HEK293 (cell line): ENCODE results near the gene HMGN1.
A peak's percentile ranks its signal among the peaks of the same experiment; 100 is the strongest.

Source experiments
- BCL11A ChIP-seq: fragments of 450-650 bp; formaldehyde crosslinking; IDR thresholded peaks from 2 replicates; pipeline ENCODE4 v1.5.1; 2016; ENCODE audit warnings: low read depth, missing biosample characterization, missing genetic modification characterization
- FEZF1 ChIP-seq: fragments of 450-650 bp; formaldehyde crosslinking; IDR thresholded peaks from 2 replicates; pipeline ENCODE4 v1.5.1; 2016; ENCODE audit warnings: missing biosample characterization, missing genetic modification characterization
- GFI1B ChIP-seq: fragments of 450-650 bp; formaldehyde crosslinking; IDR thresholded peaks from 2 replicates; pipeline ENCODE4 v1.5.1; 2016; ENCODE audit warnings: missing biosample characterization, missing genetic modification characterization
- GLI2 ChIP-seq: fragments of 450-650 bp; formaldehyde crosslinking; IDR thresholded peaks from 2 replicates; pipeline ENCODE4; 2017; ENCODE audit warnings: missing biosample characterization, missing genetic modification characterization, low read depth, borderline replicate concordance
- KLF9 ChIP-seq: fragments of 450-650 bp; formaldehyde crosslinking; IDR thresholded peaks from 2 replicates; pipeline ENCODE4 v1.5.1; 2016; ENCODE audit warnings: missing biosample characterization, missing genetic modification characterization, low read depth
- REST ChIP-seq: fragments of 450-650 bp; formaldehyde crosslinking; IDR thresholded peaks from 2 replicates; pipeline ENCODE4 v1.5.1; 2016; ENCODE audit warnings: missing biosample characterization, missing genetic modification characterization
- SALL2 ChIP-seq: fragments of 450-650 bp; formaldehyde crosslinking; IDR thresholded peaks from 2 replicates; pipeline ENCODE4 v1.5.0; 2017; ENCODE audit warnings: missing biosample characterization, mild to moderate bottlenecking, missing genetic modification characterization, borderline replicate concordance
- SCRT2 ChIP-seq: fragments of 450-650 bp; formaldehyde crosslinking; IDR thresholded peaks from 2 replicates; pipeline ENCODE4 v1.5.1; 2016; ENCODE audit warnings: missing biosample characterization, missing genetic modification characterization
- SP3 ChIP-seq: fragments of 450-650 bp; formaldehyde crosslinking; IDR thresholded peaks from 2 replicates; pipeline ENCODE4 v1.5.1; 2016; ENCODE audit warnings: missing biosample characterization, missing genetic modification characterization
- TSHZ1 ChIP-seq: fragments of 450-650 bp; formaldehyde crosslinking; IDR thresholded peaks from 2 replicates; pipeline ENCODE4 v1.5.1; 2016; ENCODE audit warnings: missing biosample characterization, missing genetic modification characterization, borderline replicate concordance
- ZBTB20 ChIP-seq: fragments of 450-650 bp; formaldehyde crosslinking; IDR thresholded peaks from 2 replicates; pipeline ENCODE4 v1.5.1; 2016; ENCODE audit warnings: missing biosample characterization, missing genetic modification characterization
- ZBTB8A ChIP-seq: fragments of 450-650 bp; formaldehyde crosslinking; IDR thresholded peaks from 2 replicates; pipeline ENCODE4 v1.5.1; 2016; ENCODE audit warnings: missing biosample characterization, missing genetic modification characterization
- ZFP3 ChIP-seq: fragments of 450-650 bp; formaldehyde crosslinking; IDR thresholded peaks from 2 replicates; pipeline ENCODE4 v1.5.1; 2016; ENCODE audit warnings: low read depth, missing biosample characterization, missing genetic modification characterization
- ZNF114 ChIP-seq: fragments of 450-650 bp; formaldehyde crosslinking; IDR thresholded peaks from 2 replicates; pipeline ENCODE4 v1.5.0; 2017; ENCODE audit warnings: missing biosample characterization, missing genetic modification characterization
- ZNF140 ChIP-seq: fragments of 450-650 bp; formaldehyde crosslinking; IDR thresholded peaks from 2 replicates; pipeline ENCODE4 v1.5.1; 2016; ENCODE audit warnings: missing biosample characterization, missing genetic modification characterization
- ZNF146 ChIP-seq: fragments of 450-650 bp; formaldehyde crosslinking; IDR thresholded peaks from 2 replicates; pipeline ENCODE4 v1.5.1; 2016; ENCODE audit warnings: missing biosample characterization, missing genetic modification characterization
- ZNF157 ChIP-seq: fragments of 450-650 bp; formaldehyde crosslinking; IDR thresholded peaks from 2 replicates; pipeline ENCODE4 v1.5.1; 2016; ENCODE audit warnings: missing biosample characterization, missing genetic modification characterization
- ZNF16 ChIP-seq: fragments of 450-650 bp; formaldehyde crosslinking; IDR thresholded peaks from 2 replicates; pipeline ENCODE4 v1.5.1; 2016; ENCODE audit warnings: low read depth, missing biosample characterization, missing genetic modification characterization
- ZNF169 ChIP-seq: fragments of 450-650 bp; formaldehyde crosslinking; IDR thresholded peaks from 2 replicates; pipeline ENCODE4 v1.5.1; 2016; ENCODE audit warnings: missing biosample characterization, missing genetic modification characterization
- ZNF350 ChIP-seq: fragments of 450-650 bp; formaldehyde crosslinking; IDR thresholded peaks from 2 replicates; pipeline ENCODE4 v1.5.0; 2017; ENCODE audit warnings: missing biosample characterization, mild to moderate bottlenecking, missing genetic modification characterization
- ZNF394 ChIP-seq: fragments of 450-650 bp; formaldehyde crosslinking; IDR thresholded peaks from 2 replicates; pipeline ENCODE4 v1.5.1; 2016; ENCODE audit warnings: missing biosample characterization, missing genetic modification characterization, mild to moderate bottlenecking, moderate library complexity, borderline replicate concordance
- ZNF48 ChIP-seq: fragments of 450-650 bp; formaldehyde crosslinking; IDR thresholded peaks from 2 replicates; pipeline ENCODE4 v1.5.1; 2016; ENCODE audit warnings: missing biosample characterization, missing genetic modification characterization
- ZNF624 ChIP-seq: fragments of 450-650 bp; formaldehyde crosslinking; IDR thresholded peaks from 2 replicates; pipeline ENCODE4 v1.5.1; 2017; ENCODE audit warnings: missing biosample characterization, missing genetic modification characterization
- ZNF701 ChIP-seq: fragments of 450-650 bp; formaldehyde crosslinking; IDR thresholded peaks from 2 replicates; pipeline ENCODE4 v1.5.1; 2016; ENCODE audit warnings: missing biosample characterization, missing genetic modification characterization
- ZNF707 ChIP-seq: fragments of 450-650 bp; formaldehyde crosslinking; IDR thresholded peaks from 2 replicates; pipeline ENCODE4 v1.5.1; 2016; ENCODE audit warnings: missing biosample characterization, missing genetic modification characterization
- ZNF785 ChIP-seq: fragments of 450-650 bp; formaldehyde crosslinking; IDR thresholded peaks from 2 replicates; pipeline ENCODE4 v1.5.1; 2016; ENCODE audit warnings: missing biosample characterization, missing genetic modification characterization
- ZNF837 ChIP-seq: fragments of 450-650 bp; formaldehyde crosslinking; IDR thresholded peaks from 2 replicates; pipeline ENCODE4 v1.5.1; 2016; ENCODE audit warnings: missing biosample characterization, missing genetic modification characterization
- ZXDB ChIP-seq: fragments of 450-650 bp; formaldehyde crosslinking; IDR thresholded peaks from 2 replicates; pipeline ENCODE4 v1.5.1; 2016; ENCODE audit warnings: missing biosample characterization, missing genetic modification characterization
- TF ChIP-seq, protein P1 (sequence below): fragments of 450-650 bp; formaldehyde crosslinking; IDR thresholded peaks from 2 replicates; pipeline ENCODE4 v1.5.1; 2017; ENCODE audit warnings: missing biosample characterization, missing genetic modification characterization
- TF ChIP-seq, protein P2 (sequence below): fragments of 450-650 bp; formaldehyde crosslinking; IDR thresholded peaks from 2 replicates; pipeline ENCODE4 v1.5.1; 2016; ENCODE audit warnings: missing biosample characterization, missing genetic modification characterization

Gene HMGN1

DNA sequence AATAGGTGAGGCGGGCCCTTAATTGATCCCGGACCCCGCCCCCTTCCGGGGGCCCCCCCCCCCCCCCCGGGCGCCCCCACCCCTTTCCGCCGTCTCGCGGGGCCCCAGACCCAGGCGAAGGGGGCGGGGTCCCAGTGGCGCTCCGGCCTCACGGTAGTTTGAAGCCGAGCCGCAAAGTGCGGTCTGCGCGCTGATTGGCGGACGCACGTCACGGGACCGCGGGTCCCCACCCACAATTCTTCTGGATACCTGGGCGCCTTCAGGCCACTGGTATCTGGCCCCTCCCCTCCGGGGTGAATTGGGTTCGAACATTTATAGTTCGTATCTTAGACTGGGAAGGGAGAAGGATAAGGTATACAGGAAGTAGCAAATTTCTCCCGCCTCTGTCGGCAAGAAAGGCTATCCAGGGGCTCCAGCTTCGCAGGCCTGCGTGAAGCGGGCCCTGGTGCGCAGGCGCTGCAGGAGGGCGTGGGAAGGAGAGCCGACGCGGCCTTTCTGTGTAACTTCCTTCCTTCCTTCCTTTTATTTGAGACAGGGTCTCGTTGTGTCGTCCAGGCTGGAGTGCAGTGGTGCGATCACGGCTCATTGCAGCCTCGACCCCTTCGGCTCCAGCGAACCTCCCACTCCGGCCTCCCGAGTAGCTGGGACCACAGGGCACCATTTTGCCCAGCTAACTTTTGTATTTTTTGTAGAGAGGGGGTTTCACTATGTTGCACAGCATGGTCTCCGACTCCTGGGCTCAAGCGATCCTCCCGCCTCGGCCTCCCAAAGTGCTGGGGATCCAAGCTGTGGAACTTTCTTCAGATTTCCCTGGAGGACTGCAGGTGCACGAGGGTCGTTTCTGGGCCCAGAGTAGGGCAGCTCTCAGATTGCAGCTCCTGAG is 564 bp upstream of the HMGN1 start (continued):
- no peak for TF ChIP-seq FEZF1 (tag by site-specific recombination)
- TF ChIP-seq KLF9, result peak; percentile 72
- no peak for TF ChIP-seq ZNF707 (tag by site-specific recombination)
- TF ChIP-seq, protein P1, sequence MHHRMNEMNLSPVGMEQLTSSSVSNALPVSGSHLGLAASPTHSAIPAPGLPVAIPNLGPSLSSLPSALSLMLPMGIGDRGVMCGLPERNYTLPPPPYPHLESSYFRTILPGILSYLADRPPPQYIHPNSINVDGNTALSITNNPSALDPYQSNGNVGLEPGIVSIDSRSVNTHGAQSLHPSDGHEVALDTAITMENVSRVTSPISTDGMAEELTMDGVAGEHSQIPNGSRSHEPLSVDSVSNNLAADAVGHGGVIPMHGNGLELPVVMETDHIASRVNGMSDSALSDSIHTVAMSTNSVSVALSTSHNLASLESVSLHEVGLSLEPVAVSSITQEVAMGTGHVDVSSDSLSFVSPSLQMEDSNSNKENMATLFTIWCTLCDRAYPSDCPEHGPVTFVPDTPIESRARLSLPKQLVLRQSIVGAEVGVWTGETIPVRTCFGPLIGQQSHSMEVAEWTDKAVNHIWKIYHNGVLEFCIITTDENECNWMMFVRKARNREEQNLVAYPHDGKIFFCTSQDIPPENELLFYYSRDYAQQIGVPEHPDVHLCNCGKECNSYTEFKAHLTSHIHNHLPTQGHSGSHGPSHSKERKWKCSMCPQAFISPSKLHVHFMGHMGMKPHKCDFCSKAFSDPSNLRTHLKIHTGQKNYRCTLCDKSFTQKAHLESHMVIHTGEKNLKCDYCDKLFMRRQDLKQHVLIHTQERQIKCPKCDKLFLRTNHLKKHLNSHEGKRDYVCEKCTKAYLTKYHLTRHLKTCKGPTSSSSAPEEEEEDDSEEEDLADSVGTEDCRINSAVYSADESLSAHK (tag by site-specific recombination), result no peak; the same call in 1 of the 2 replicates
- peak; percentile 56 for TF ChIP-seq REST
- no peak for TF ChIP-seq TSHZ1 (tag by site-specific recombination)
- TF ChIP-seq ZBTB20, result peak; percentile 42; the same call in 1 of the 2 replicates
- peak; percentile 58; the same call in 1 of the 2 replicates for TF ChIP-seq ZNF394
- no peak for TF ChIP-seq ZFP3 (tag by site-specific recombination)
- no peak for TF ChIP-seq SCRT2 (tag by site-specific recombination)
- no peak for TF ChIP-seq ZNF785
- no peak for TF ChIP-seq ZNF701
- no peak for TF ChIP-seq GLI2 (tag by site-specific recombination)
- TF ChIP-seq ZNF350 (tag by site-specific recombination), result no peak
- TF ChIP-seq ZNF169 (tag by site-specific recombination), result no peak
- TF ChIP-seq BCL11A (tag by site-specific recombination), result no peak
- TF ChIP-seq ZNF837 (tag by site-specific recombination), result no peak
- TF ChIP-seq ZNF624, result no peak
- TF ChIP-seq GFI1B (tag by site-specific recombination), result no peak
- TF ChIP-seq SALL2 (tag by site-specific recombination), result no peak
- TF ChIP-seq SP3 (tag by site-specific recombination), result peak; percentile 81
- no peak for TF ChIP-seq ZNF114 (tag by site-specific recombination)
- no peak for TF ChIP-seq ZNF140 (tag by site-specific recombination)
- no peak for TF ChIP-seq ZNF157 (tag by site-specific recombination)
- peak; percentile 96 for TF ChIP-seq ZXDB
- peak; percentile 92 for TF ChIP-seq ZBTB8A
- TF ChIP-seq ZNF146 (tag by site-specific recombination), result no peak
- no peak for TF ChIP-seq ZNF48 (tag by site-specific recombination)
- TF ChIP-seq ZNF16 (tag by site-specific recombination), result no peak
- TF ChIP-seq, protein P2, sequence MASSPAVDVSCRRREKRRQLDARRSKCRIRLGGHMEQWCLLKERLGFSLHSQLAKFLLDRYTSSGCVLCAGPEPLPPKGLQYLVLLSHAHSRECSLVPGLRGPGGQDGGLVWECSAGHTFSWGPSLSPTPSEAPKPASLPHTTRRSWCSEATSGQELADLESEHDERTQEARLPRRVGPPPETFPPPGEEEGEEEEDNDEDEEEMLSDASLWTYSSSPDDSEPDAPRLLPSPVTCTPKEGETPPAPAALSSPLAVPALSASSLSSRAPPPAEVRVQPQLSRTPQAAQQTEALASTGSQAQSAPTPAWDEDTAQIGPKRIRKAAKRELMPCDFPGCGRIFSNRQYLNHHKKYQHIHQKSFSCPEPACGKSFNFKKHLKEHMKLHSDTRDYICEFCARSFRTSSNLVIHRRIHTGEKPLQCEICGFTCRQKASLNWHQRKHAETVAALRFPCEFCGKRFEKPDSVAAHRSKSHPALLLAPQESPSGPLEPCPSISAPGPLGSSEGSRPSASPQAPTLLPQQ (tag by site-specific recombination), result peak; percentile 78
